Calu3 (cell line): ENCODE results near the gene MYPOP. TPM values are rescaled to one million over a fixed set of nuclear protein-coding genes. Genes with fewer than 3 reads are reported as not detected.

Experiments used
- BruUV-seq: library from RNA; stranded (reverse); fragments of 400-500 nt; replicated peaks from 2 replicates; lab custom pipeline; 2021; lab: Mats Ljungman, UMichigan
- CTCF ChIA-PET: fragments of 300-600 bp; sonication (Branson Sonifier 250); formaldehyde crosslinking; loops from one replicate; lab custom pipeline; 2022; ENCODE audit warnings: antibody characterized with exemption; lab: Charles Lee
- DNase-seq: peaks from one replicate; pipeline ENCODE4 v3.0.0; 2022
- H3K27ac Mint-ChIP-seq: one replicate; pipeline ENCODE4 v1.8.0; 2022; ENCODE audit warnings: mixed read lengths; ENCODE audit not compliant: unreplicated experiment
- H3K27me3 Mint-ChIP-seq: one replicate; pipeline ENCODE4 v1.8.0; 2022; ENCODE audit warnings: mixed read lengths; ENCODE audit not compliant: unreplicated experiment
- H3K36me3 Mint-ChIP-seq: one replicate; pipeline ENCODE4 v1.8.0; 2022; ENCODE audit warnings: mild to moderate bottlenecking, moderate library complexity, mixed read lengths; ENCODE audit not compliant: insufficient read depth, unreplicated experiment
- H3K4me1 Mint-ChIP-seq: one replicate; pipeline ENCODE4 v1.8.0; 2022; ENCODE audit warnings: mild to moderate bottlenecking, low read depth, mixed read lengths; ENCODE audit not compliant: unreplicated experiment
- H3K4me3 Mint-ChIP-seq: one replicate; pipeline ENCODE4 v1.8.0; 2022; ENCODE audit warnings: mild to moderate bottlenecking, low read depth, moderate library complexity, mixed read lengths; ENCODE audit not compliant: unreplicated experiment
- H3K9me3 Mint-ChIP-seq: one replicate; pipeline ENCODE4 v1.8.0; 2022; ENCODE audit warnings: low read depth, mixed read lengths; ENCODE audit not compliant: unreplicated experiment
- intact Hi-C: fragments of 100-400 bp; cut with micrococcal nuclease; formaldehyde crosslinking; loops from one replicate; pipeline ENCODE4 v1.10.0; 2022; ENCODE audit not compliant: unreplicated experiment
- total RNA-seq: library from RNA; stranded (reverse); gene quantifications from 2 replicates; pipeline ENCODE4 v1.2.3, GENCODE V29; 2022
- TF ChIP-seq, protein P1 (sequence below): fragments of 200-600 bp; IDR thresholded peaks from one replicate; pipeline ENCODE4 v1.8.0; 2022; ENCODE audit warnings: antibody characterized with exemption; ENCODE audit not compliant: unreplicated experiment

Gene MYPOP
- total RNA-seq, 1 experiment from 2014 or later, result 13.1 TPM

DNA sequence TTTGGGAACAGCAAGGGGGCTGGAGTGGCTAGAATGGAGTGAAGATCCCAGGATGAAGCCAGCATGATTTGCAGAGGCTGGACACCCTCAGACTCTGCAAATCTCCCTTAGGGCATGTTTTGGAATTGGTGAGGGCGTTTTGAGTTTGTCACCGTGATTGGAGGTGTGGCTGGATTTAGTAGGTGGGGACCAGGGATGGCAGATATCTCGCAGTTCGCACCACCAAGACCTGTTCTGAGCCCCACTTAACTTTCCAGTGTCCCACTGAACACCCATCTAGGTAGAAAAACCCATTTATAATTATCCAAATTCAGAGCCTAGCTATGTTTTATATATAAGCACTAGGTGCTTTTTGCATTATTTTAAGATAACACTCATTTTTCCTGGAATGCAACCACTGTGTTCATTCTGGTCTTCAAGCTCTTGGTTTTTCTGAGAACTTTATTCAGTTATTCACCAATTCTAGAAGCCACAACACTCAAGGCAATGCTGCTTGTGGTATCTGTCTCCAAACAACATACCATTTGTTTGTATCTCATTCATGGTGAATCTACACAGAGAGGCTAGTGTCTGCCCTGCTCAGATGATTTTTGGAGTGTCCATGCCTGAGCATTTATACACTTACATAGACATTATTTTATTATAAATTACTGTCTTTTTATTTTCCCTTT, 15.1 kb upstream of the MYPOP start:
- H3K4me1 Mint-ChIP-seq, result peaks cover 13% of the 10 kb centered on the region
- intact Hi-C loops, result no loop called here
- CTCF ChIA-PET, result interaction anchor here (0.7 kb wide), 1 partner anchor 351 kb away, joined by 5 read pairs; no protein-coding TSS in a partner anchor

DNA sequence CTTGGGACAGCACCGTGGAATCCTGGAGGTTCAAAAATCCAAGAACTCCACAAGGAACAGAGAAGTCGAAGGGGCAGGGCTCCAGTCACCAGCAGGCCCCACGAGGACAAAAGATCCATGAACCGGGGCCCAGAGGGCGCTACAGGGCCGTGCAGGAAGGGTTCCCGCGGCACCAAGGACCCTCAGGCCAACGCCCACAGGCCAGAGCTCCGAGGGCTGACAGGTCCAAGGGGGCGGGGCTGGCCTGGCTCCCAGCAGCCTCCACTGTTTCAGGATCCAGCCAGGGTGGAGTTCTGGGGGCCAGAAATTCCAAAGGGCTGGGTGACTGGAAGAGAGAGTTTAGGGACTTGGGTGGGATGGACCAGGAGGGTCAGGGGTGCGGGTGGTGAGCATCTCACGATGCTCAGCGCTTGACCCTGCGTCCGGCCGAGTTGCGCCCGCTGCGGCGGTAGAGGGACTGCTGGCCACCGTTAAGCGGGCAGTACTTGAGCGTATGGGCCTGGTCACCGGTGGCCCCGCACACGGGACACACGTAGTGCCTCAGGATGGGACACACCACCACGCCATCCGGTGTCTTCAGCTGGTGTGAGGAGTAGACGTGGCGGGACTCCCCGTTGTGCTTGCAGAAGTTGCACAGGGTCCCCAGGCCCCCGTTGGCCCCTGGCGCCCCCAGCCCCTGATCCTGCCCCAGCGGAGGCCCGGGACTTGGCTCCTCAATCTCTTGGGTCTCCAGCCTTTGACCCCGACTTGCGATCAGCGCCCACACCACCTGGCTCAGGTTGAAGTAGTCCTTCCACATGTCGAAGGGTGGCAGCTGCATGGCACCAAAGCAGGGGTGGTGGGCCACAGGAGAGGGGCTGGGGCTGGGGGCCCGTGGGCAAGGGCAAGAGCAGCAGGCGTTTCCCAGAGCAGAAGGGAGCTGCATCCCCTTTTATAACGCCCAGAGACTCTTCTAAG, 11.7 kb upstream of the MYPOP start, which contains the start of gene NANOS2:
NANOS2 (minus strand) TSS at position 905 of the 957 bp plus-strand sequence; CDS start at position 820, 85 bp downstream.
- intact Hi-C loops, result no loop called here
- CTCF ChIA-PET, result interaction anchor here (0.6 kb wide), 1 partner anchor 144 kb away, joined by 4 read pairs; no protein-coding TSS in a partner anchor

More for the DNA sequence above, 15.1 kb upstream of the MYPOP start:
- no peak overlapping the region for H3K27ac Mint-ChIP-seq
- peaks cover 36% of the 10 kb centered on the region for H3K27me3 Mint-ChIP-seq
- DNase-seq, result no peak
- no peaks in the 10 kb centered on the region for H3K9me3 Mint-ChIP-seq
- peaks cover 5% of the 10 kb centered on the region for H3K36me3 Mint-ChIP-seq
- no peak overlapping the region for H3K4me3 Mint-ChIP-seq
- no TSS peak for BruUV-seq
- TF ChIP-seq, protein P1, sequence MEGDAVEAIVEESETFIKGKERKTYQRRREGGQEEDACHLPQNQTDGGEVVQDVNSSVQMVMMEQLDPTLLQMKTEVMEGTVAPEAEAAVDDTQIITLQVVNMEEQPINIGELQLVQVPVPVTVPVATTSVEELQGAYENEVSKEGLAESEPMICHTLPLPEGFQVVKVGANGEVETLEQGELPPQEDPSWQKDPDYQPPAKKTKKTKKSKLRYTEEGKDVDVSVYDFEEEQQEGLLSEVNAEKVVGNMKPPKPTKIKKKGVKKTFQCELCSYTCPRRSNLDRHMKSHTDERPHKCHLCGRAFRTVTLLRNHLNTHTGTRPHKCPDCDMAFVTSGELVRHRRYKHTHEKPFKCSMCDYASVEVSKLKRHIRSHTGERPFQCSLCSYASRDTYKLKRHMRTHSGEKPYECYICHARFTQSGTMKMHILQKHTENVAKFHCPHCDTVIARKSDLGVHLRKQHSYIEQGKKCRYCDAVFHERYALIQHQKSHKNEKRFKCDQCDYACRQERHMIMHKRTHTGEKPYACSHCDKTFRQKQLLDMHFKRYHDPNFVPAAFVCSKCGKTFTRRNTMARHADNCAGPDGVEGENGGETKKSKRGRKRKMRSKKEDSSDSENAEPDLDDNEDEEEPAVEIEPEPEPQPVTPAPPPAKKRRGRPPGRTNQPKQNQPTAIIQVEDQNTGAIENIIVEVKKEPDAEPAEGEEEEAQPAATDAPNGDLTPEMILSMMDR, result no peak

DNA sequence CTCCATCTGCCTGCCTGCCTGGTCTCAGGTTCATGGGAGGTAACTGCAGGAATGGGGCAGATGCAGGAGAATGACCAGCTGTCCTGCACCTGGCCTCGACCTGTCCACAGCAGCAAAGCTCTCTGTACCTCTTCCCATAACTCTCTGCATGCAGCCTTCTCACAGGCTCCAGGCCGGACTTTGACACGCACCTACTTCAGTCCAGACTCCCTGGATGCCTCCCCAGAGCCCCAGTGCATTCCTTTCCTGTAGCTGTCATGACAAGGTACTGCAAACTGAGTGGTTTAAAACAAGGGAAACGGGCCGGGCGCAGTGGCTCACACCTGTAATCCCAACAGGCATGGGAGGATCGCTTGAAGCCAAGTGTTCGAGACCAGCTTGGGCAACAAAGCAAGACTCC, 8.9 kb upstream of the MYPOP start:
- Mint-ChIP-seq H3K4me3 (no peak overlapping the region), H3K27me3 (peaks cover 62% of the 10 kb centered on the region), H3K9me3 (no peaks in the 10 kb centered on the region), H3K27ac (no peak overlapping the region), H3K36me3 (no peaks in the 10 kb centered on the region), H3K4me1 (no peaks in the 10 kb centered on the region)
- TF ChIP-seq, protein P1, result no peak
- no TSS peak for BruUV-seq
- intact Hi-C loops, result no loop called here
- CTCF ChIA-PET, result no interaction called here
- no peak for DNase-seq

More for the DNA sequence above, 11.7 kb upstream of the MYPOP start, which contains the start of gene NANOS2:
- no peak for DNase-seq
- no peaks in the 10 kb centered on the region for H3K9me3 Mint-ChIP-seq
- H3K27ac Mint-ChIP-seq, result no peak within 1 kb of the TSS
- BruUV-seq, result no TSS peak
- H3K4me1 Mint-ChIP-seq, result no peaks in the 10 kb centered on the region
- TF ChIP-seq, protein P1, result no peak
- no peak within 1 kb of the TSS for H3K4me3 Mint-ChIP-seq
- H3K36me3 Mint-ChIP-seq, result no peaks in the 10 kb centered on the region
- H3K27me3 Mint-ChIP-seq, result peaks cover 49% of the 10 kb centered on the region

DNA sequence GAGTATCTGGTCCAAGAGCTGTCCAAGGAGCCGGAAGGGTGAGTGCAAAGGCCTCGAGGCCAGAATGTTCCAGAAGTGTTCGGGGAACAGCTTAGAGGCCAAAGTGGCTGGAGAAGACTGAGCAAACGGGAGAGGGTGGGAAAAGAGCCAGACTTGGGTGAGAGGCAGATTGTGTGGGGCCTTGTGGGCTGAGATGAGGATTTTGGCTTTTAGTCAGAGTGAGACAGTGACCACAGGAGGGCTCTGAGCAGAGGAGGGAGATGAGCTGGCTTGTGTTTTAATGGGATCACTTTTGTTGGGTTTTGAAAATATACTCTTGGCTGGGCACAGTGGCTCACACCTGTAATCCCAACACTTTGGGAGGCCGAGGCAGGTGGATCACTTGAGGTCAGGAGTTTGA, 6.5 kb upstream of the MYPOP start:
- Mint-ChIP-seq H3K27me3 (peaks cover 67% of the 10 kb centered on the region), H3K4me3 (no peak overlapping the region), H3K36me3 (no peaks in the 10 kb centered on the region), H3K9me3 (no peaks in the 10 kb centered on the region), H3K4me1 (no peaks in the 10 kb centered on the region), H3K27ac (no peak overlapping the region)
- TF ChIP-seq, protein P1, result no peak
- intact Hi-C loops, result no loop called here
- CTCF ChIA-PET, result no interaction called here
- BruUV-seq, result no TSS peak
- no peak for DNase-seq
